HG03175 (cell line): ENCODE data around the gene PARM1.

Experiments used
- ATAC-seq: cut with Tn5 transposase; IDR thresholded peaks from one replicate; pipeline ENCODE4 v1.9.1; 2021; ENCODE audit warnings: mild to moderate bottlenecking, moderate library complexity; ENCODE audit not compliant: unreplicated experiment

PARM1 gene

DNA sequence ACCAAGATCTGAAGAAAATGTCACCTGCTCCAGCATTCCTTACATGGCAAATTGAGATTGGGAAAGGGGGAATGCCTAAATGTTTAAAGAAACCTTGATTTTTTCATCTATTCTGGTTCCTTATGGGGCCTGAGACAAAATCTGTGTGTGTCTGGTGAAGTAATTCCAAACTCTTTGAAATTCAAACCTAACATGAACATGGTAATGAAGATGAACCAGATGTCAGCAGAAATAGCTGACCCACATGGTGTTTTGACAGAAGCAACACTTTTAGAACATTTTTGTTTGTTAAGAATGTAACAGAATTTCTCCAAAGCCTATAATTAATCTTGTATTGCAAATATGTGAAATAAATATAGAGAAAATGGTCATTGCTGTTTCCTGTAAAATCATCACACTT, 133.0 kb downstream of the PARM1 start:
- ATAC-seq = no peak

- peak; percentile 82 for ATAC-seq
Observed at GRCh38 chr4:75069493-75070074, 136.7 kb downstream of the PARM1 start.

GRCh38 chr4:75071317-75071716, 138.4 kb downstream of the PARM1 start:
- no peak for ATAC-seq

DNA sequence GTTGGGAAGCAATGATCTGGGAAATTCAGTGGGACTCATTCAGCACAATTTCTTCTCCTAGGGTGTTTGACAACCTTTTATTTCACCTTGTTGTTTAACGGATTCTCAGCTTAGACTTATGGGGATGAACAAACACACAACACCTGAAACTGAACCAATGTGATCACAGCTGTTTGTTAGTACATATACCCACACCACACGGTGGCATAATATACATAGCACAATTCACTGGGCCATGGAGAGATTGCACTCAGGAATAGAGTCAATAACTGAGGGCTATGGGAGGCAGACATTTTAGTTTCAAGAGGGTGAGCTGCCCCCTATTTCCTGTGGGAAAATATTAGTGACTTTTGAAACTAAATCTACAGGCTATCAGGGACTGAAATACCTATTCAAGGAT, 148.0 kb downstream of the PARM1 start:
- no peak for ATAC-seq

DNA sequence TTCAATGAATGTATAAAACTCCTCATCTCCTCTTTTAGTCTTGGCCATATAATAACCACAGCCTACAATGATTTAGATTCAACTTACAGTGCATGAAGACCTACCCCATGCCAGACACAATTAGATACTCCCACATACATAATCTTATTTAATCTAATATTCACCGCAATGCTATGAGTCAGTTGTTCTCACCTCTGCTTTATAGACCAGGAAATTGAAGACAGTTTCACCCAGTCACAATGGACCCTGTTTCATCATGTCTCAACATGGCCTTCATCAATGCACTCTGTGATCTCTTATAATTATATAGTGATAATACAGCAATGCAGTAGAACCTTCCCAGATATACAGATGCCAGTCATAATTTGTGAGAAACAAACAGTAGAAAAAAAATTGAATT, 148.6 kb downstream of the PARM1 start:
- ATAC-seq = no peak

GRCh38 chr4:75087416-75087815, 154.5 kb downstream of the PARM1 start:
- no peak for ATAC-seq

GRCh38 chr4:75087865-75088264, 154.9 kb downstream of the PARM1 start:
- peak; percentile 64 for ATAC-seq

- ATAC-seq = no peak
Observed at GRCh38 chr4:75089206-75089605, 156.3 kb downstream of the PARM1 start.

GRCh38 chr4:75099321-75099720, 166.4 kb downstream of the PARM1 start:
- ATAC-seq = peak; percentile 96
